Measurements from ENCODE around the gene KRAS. TPM values are rescaled to one million over a fixed set of nuclear protein-coding genes. Genes with fewer than 3 reads are reported as not detected.

Gene KRAS
- total RNA-seq, 2 donors from 2014 or later: 9.6 to 9.9 TPM

DNA sequence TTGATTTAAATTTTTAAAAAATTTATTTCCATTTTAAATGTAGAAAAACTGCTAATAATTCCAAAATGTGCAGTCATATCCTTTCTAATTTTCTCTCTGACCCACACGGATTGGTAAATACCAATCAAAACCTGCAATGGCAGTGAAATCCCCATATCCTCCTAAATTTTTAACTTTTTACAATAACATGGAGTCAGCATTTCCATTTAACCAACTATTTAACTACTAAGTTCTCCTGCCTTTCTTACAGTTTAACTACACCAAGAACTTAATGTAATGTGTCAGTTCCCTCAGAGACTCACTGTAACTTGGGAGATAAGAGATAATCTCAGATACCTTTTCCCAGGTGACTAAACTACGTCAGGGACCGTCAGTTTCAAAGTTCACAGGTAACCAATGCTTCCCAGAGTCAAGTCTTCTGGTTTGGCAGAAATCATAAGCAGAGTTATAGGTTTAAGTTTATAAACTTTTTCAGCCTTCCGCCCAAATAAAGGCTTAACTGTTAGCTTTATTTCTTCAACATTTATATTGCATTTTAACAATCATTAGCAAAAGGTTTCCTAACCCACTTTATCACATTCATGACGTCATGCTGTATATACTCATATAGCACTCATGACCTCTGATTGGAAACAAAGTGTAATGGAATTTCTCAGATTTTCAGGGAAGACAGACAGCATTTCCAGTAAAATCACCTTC is 7.6 kb downstream of the KRAS start:
- no peaks in the 10 kb centered on the region for H3K4me1 ChIP-seq
- no peak for DNase-seq (ENCODE audit: low spot score)
- H3K4me3 ChIP-seq: no peak overlapping the region
- H3K27me3 ChIP-seq: no peaks in the 10 kb centered on the region
- no peaks in the 10 kb centered on the region for H3K9me3 ChIP-seq
- no peak overlapping the region for H3K27ac ChIP-seq
- no peaks in the 10 kb centered on the region for H3K36me3 ChIP-seq
- no peak for TF ChIP-seq CTCF (IDR thresholded peaks at IDR 0.05)

GRCh38 chr12:25241167-25242020 is 9.3 kb downstream of the KRAS start:
- Histone ChIP-seq H3K4me3 (no peak overlapping the region), H3K36me3 (peaks cover 4% of the 10 kb centered on the region), H3K4me1 (peaks cover 0 to 2% of the 10 kb centered on the region in 2 donors), H3K9me3 (no peaks in the 10 kb centered on the region), H3K27ac (no peak overlapping the region), H3K27me3 (no peaks in the 10 kb centered on the region)
- no peak for DNase-seq (ENCODE audit: low spot score)
- TF ChIP-seq CTCF (IDR thresholded peaks at IDR 0.05): peak; percentile 45 to 70

DNA sequence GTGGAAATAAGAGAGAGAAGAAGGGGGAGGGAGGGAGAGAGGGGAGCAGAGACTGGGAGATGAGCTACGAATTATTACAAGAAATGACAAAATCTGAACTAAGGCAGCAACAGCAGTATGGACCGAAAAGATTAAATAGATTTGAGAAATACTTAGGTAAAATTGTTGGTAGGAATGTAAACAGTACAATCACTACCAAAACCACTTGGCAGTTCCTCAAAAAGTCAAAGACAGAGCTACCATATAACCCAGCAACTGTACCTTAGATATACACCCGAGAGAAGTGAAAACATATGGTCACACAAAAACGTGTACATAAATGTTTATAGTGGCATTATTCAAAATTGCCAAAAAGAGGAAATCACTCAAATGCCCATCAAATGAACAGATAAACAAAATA is 14.1 kb downstream of the KRAS start:
- H3K36me3 ChIP-seq: peaks cover 4% of the 10 kb centered on the region
- no peak for TF ChIP-seq CTCF (IDR thresholded peaks at IDR 0.05)
- DNase-seq (ENCODE audit: low spot score): no peak
- H3K4me1 ChIP-seq: peaks cover 0 to 11% of the 10 kb centered on the region in 2 donors
- H3K9me3 ChIP-seq: no peaks in the 10 kb centered on the region
- H3K4me3 ChIP-seq: no peak overlapping the region
- H3K27me3 ChIP-seq: no peaks in the 10 kb centered on the region
- peak overlapping the region in 1 of 2 donors; percentile 61 for H3K27ac ChIP-seq

GRCh38 chr12:25236190-25236589 is 14.5 kb downstream of the KRAS start:
- no peak overlapping the region for H3K4me3 ChIP-seq
- no peaks in the 10 kb centered on the region for H3K27me3 ChIP-seq
- H3K36me3 ChIP-seq: peaks cover 4% of the 10 kb centered on the region
- H3K4me1 ChIP-seq: peaks cover 0 to 11% of the 10 kb centered on the region in 2 donors
- DNase-seq (ENCODE audit: low spot score): no peak
- H3K9me3 ChIP-seq: no peaks in the 10 kb centered on the region
- TF ChIP-seq CTCF (IDR thresholded peaks at IDR 0.05): no peak
- H3K27ac ChIP-seq: peak overlapping the region; percentile 41 to 61

- Histone ChIP-seq H3K27me3 (no peaks in the 10 kb centered on the region), H3K9me3 (no peaks in the 10 kb centered on the region), H3K4me3 (no peak overlapping the region), H3K27ac (no peak overlapping the region), H3K36me3 (no peaks in the 10 kb centered on the region), H3K4me1 (no peaks in the 10 kb centered on the region)
- no peak for TF ChIP-seq CTCF (IDR thresholded peaks at IDR 0.05)
- DNase-seq (ENCODE audit: low spot score): no peak
Observed at GRCh38 chr12:25213338-25213737, 37.4 kb downstream of the KRAS start.
